GM19397 (cell line): ENCODE measurements around the gene TRIM68.

Experiments
- ATAC-seq: cut with Tn5 transposase; IDR thresholded peaks from one replicate; pipeline ENCODE4 v1.9.1; 2021; ENCODE audit warnings: mild to moderate bottlenecking, moderate library complexity; ENCODE audit not compliant: unreplicated experiment

Gene TRIM68

GRCh38 chr11:4607096-4607495 lies 935 bp downstream of the TRIM68 start:
- ATAC-seq = no peak

GRCh38 chr11:4606231-4607015 lies 1.6 kb downstream of the TRIM68 start:
- ATAC-seq = no peak

- ATAC-seq = no peak
Measured at GRCh38 chr11:4605057-4605456, 3.0 kb downstream of the TRIM68 start.

- no peak for ATAC-seq
Measured at GRCh38 chr11:4593739-4594138, 14.3 kb downstream of the TRIM68 start, which contains the start of gene OR52I1. Gene OR52I1 (plus strand): TSS chr11:4594039. CDS start chr11:4594039, 0 bp downstream.

- no peak for ATAC-seq
Measured at GRCh38 chr11:4589017-4589416, 19.0 kb downstream of the TRIM68 start.

GRCh38 chr11:4581443-4581842 lies 26.6 kb downstream of the TRIM68 start, which contains the start of gene OR52I2:
Gene OR52I2 (plus strand): TSS chr11:4581743.
- no peak for ATAC-seq

GRCh38 chr11:4580124-4580523 lies 27.9 kb downstream of the TRIM68 start:
- no peak for ATAC-seq

- no peak for ATAC-seq
Measured at GRCh38 chr11:4578624-4579023, 29.4 kb downstream of the TRIM68 start.

GRCh38 chr11:4577761-4578160 lies 30.3 kb downstream of the TRIM68 start:
- ATAC-seq = no peak

GRCh38 chr11:4576880-4577279 lies 31.2 kb downstream of the TRIM68 start:
- no peak for ATAC-seq

- no peak for ATAC-seq
Measured at GRCh38 chr11:4569075-4569474, 39.0 kb downstream of the TRIM68 start.

- no peak for ATAC-seq
Measured at GRCh38 chr11:4565371-4565770, 42.7 kb downstream of the TRIM68 start.

GRCh38 chr11:4560467-4560866 lies 47.6 kb downstream of the TRIM68 start:
- ATAC-seq = no peak

GRCh38 chr11:4559527-4560440 lies 48.2 kb downstream of the TRIM68 start:
- ATAC-seq = no peak

GRCh38 chr11:4551346-4551979 lies 56.6 kb downstream of the TRIM68 start:
- ATAC-seq = no peak
